Natural killer cell (primary cell): ENCODE measurements around the gene SH2D7. TPM values are rescaled to one million over a fixed set of nuclear protein-coding genes. Genes with fewer than 3 reads are reported as not detected.

Experiments used
- ATAC-seq, 3 donors: fragments of 150-1000 bp in 2 of 3; fragments of 200-7000 bp in 1 of 3; cut with Tn5 transposase; 1 replicate in 1 of 3; 2 replicates in 2 of 3; pipeline ENCODE4 v1.10.0; 2021; ENCODE audit warnings: mild to moderate bottlenecking in 2 of 3, moderate library complexity in 2 of 3
- DNase-seq, 2 donors: peaks; one replicate each; pipeline versions ENCODE4 v3.0.0 to v3.0.0-alpha.2; 2013 to 2021; ENCODE audit warnings: mixed read lengths in 1 of 2
- H3K27ac ChIP-seq: one replicate; pipeline ENCODE4 v1.5.1; 2013; ENCODE audit warnings: mild to moderate bottlenecking, low read length
- H3K27me3 ChIP-seq: one replicate; pipeline ENCODE4 v1.6.1; 2013; ENCODE audit warnings: low read length; ENCODE audit not compliant: control insufficient read depth, insufficient read depth
- H3K36me3 ChIP-seq: one replicate; pipeline ENCODE4 v1.6.1; 2013; ENCODE audit warnings: low read length; ENCODE audit not compliant: control insufficient read depth, insufficient read depth
- H3K4me1 ChIP-seq: one replicate; pipeline ENCODE4 v1.6.1; 2013; ENCODE audit warnings: low read length; ENCODE audit not compliant: control insufficient read depth, insufficient read depth
- H3K4me3 ChIP-seq: one replicate; pipeline ENCODE4 v1.5.1; 2013; ENCODE audit warnings: low read length
- H3K9me3 ChIP-seq: one replicate; pipeline ENCODE4 v1.6.1; 2013; ENCODE audit warnings: low read length; ENCODE audit not compliant: control insufficient read depth, insufficient read depth
- H3K27ac Mint-ChIP-seq, 2 donors: one replicate each; pipeline ENCODE4 v1.8.0; 2022; ENCODE audit warnings: mild to moderate bottlenecking in 2 of 2, mixed read lengths in 2 of 2, moderate library complexity in 1 of 2
- H3K27me3 Mint-ChIP-seq, 2 donors: one replicate each; pipeline ENCODE4 v1.8.0; 2022; ENCODE audit warnings: low read depth in 2 of 2, mixed read lengths in 2 of 2
- H3K36me3 Mint-ChIP-seq: one replicate; pipeline ENCODE4 v1.8.0; 2022; ENCODE audit warnings: mixed read lengths
- H3K4me1 Mint-ChIP-seq, 2 donors: one replicate each; pipeline ENCODE4 v1.8.0; 2022; ENCODE audit warnings: mixed read lengths in 2 of 2
- H3K4me3 Mint-ChIP-seq: one replicate; pipeline ENCODE4 v1.8.0; 2022; ENCODE audit warnings: mild to moderate bottlenecking, moderate library complexity, mixed read lengths
- H3K9me3 Mint-ChIP-seq, 2 donors: one replicate each; pipeline ENCODE4 v1.8.0; 2022; ENCODE audit warnings: mixed read lengths in 2 of 2
- WGBS: methylation state at CpG from one replicate; pipeline ENCODE4 v1.1.7; 2013; ENCODE audit warnings: missing lambda C conversion rate; ENCODE audit not compliant: insufficient coverage; 5-methylcytosine and 5-hydroxymethylcytosine counted together
- intact Hi-C: fragments of 100-400 bp; cut with micrococcal nuclease; formaldehyde crosslinking; loops from one replicate; pipeline ENCODE4 v1.14.2; 2022
- total RNA-seq, 4 donors: library from RNA; stranded (reverse); fragments of 120-200 nt in 1 of 4; gene quantifications; one replicate each; pipeline versions ENCODE4 v1.2.3 to v1.2.4, GENCODE V29; 2013 to 2022
- TF ChIP-seq, protein P1 (sequence below): fragments of 200-600 bp; IDR thresholded peaks from one replicate; pipeline ENCODE4 v1.8.0; 2022; ENCODE audit warnings: antibody characterized with exemption

SH2D7 gene
- total RNA-seq, 3 donors from 2014 or later (not counting 1 experiment from before 2014, with no cell fraction given): not detected

DNA sequence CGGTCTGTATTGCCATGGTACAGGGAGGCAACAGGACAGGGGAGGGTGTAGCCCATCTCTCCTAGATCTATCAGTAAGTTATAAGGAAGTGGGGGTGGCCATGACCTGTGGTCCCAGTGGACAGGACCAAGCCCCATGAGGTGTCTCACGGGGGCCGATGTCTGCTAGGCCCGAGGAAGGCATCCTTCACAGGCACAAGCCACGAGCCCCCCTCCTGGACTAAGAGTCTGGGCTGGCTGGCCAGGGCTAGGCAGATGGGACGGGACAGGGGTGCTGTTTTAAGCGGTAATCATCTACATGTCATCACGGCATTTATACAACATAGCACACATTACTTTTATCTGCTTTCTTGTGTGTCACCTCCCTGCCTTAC, 12.3 kb upstream of the SH2D7 start:
- DNase-seq: no peak
- no peaks in the 10 kb centered on the region for H3K9me3 Mint-ChIP-seq
- TF ChIP-seq, protein P1, sequence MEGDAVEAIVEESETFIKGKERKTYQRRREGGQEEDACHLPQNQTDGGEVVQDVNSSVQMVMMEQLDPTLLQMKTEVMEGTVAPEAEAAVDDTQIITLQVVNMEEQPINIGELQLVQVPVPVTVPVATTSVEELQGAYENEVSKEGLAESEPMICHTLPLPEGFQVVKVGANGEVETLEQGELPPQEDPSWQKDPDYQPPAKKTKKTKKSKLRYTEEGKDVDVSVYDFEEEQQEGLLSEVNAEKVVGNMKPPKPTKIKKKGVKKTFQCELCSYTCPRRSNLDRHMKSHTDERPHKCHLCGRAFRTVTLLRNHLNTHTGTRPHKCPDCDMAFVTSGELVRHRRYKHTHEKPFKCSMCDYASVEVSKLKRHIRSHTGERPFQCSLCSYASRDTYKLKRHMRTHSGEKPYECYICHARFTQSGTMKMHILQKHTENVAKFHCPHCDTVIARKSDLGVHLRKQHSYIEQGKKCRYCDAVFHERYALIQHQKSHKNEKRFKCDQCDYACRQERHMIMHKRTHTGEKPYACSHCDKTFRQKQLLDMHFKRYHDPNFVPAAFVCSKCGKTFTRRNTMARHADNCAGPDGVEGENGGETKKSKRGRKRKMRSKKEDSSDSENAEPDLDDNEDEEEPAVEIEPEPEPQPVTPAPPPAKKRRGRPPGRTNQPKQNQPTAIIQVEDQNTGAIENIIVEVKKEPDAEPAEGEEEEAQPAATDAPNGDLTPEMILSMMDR: no peak
- no peak for ATAC-seq
- 99% methylated on average over 8 of the region's 8 CpGs for WGBS
- H3K4me3 ChIP-seq: no peak overlapping the region
- H3K4me1 Mint-ChIP-seq: peaks cover 20 to 25% of the 10 kb centered on the region in 2 donors
- H3K27me3 Mint-ChIP-seq: no peaks in the 10 kb centered on the region
- H3K4me1 ChIP-seq: peaks cover 36% of the 10 kb centered on the region
- no peak overlapping the region for H3K27ac Mint-ChIP-seq
- H3K36me3 ChIP-seq: no peaks in the 10 kb centered on the region
- no peak overlapping the region for H3K27ac ChIP-seq
- no peak overlapping the region for H3K4me3 Mint-ChIP-seq
- no peaks in the 10 kb centered on the region for H3K36me3 Mint-ChIP-seq
- no peaks in the 10 kb centered on the region for H3K9me3 ChIP-seq
- intact Hi-C loops: no loop called here
- H3K27me3 ChIP-seq: no peaks in the 10 kb centered on the region

- WGBS: 66% methylated on average over 5 of the region's 5 CpGs
- peak in 1 of 3 donors; percentile 44 for ATAC-seq
These were observed 10.1 kb upstream of the SH2D7 start for GRCh38 chr15:78082106-78082742.

DNA sequence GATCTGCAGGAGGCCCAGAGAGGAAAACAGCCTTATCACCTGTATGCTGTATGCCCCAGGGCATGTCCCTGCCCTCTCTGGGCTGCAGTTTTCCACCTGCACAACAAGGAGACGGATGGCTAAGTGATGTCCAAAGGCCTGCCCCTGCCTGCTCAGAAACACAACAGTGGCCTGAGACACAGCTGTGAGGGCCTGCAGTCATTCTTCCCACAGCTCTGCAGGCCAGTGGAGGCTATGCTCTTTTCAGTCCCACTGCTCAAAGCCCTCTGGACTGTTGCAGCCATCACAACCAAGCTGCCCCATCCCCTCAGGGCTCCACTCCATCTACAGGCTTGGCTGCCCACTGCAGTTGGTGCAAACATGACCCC, 9.6 kb upstream of the SH2D7 start:
- TF ChIP-seq, protein P1: no peak
- Mint-ChIP-seq H3K27ac (no peak overlapping the region), H3K9me3 (no peaks in the 10 kb centered on the region), H3K4me1 (peaks cover 6% of the 10 kb centered on the region in 2 donors), H3K36me3 (no peaks in the 10 kb centered on the region), H3K4me3 (no peak overlapping the region), H3K27me3 (no peaks in the 10 kb centered on the region)
- WGBS: 81% methylated on average over 1 of the region's 1 CpG
- ATAC-seq (no peak), DNase-seq (no peak)
- Histone ChIP-seq H3K4me3 (no peak overlapping the region), H3K9me3 (no peaks in the 10 kb centered on the region), H3K27me3 (no peaks in the 10 kb centered on the region), H3K27ac (no peak overlapping the region), H3K4me1 (peaks cover 15% of the 10 kb centered on the region), H3K36me3 (no peaks in the 10 kb centered on the region)
- intact Hi-C loops: no loop called here

More at GRCh38 chr15:78082106-78082742, 10.1 kb upstream of the SH2D7 start:
- Histone ChIP-seq H3K9me3 (no peaks in the 10 kb centered on the region), H3K4me1 (peaks cover 16% of the 10 kb centered on the region), H3K4me3 (no peak overlapping the region), H3K36me3 (no peaks in the 10 kb centered on the region), H3K27me3 (no peaks in the 10 kb centered on the region), H3K27ac (no peak overlapping the region)
- H3K4me1 Mint-ChIP-seq: peaks cover 6 to 7% of the 10 kb centered on the region in 2 donors
- TF ChIP-seq, protein P1: no peak
- no peaks in the 10 kb centered on the region for H3K9me3 Mint-ChIP-seq
- intact Hi-C loops: no loop called here
- DNase-seq: no peak
- H3K4me3 Mint-ChIP-seq: no peak overlapping the region
- no peaks in the 10 kb centered on the region for H3K27me3 Mint-ChIP-seq
- no peaks in the 10 kb centered on the region for H3K36me3 Mint-ChIP-seq
- H3K27ac Mint-ChIP-seq: no peak overlapping the region

- no peaks in the 10 kb centered on the region for H3K9me3 ChIP-seq
- Mint-ChIP-seq H3K4me1 (peaks cover 1% of the 10 kb centered on the region in 2 donors), H3K9me3 (no peaks in the 10 kb centered on the region), H3K27me3 (no peaks in the 10 kb centered on the region), H3K4me3 (no peak overlapping the region), H3K27ac (no peak overlapping the region), H3K36me3 (no peaks in the 10 kb centered on the region)
- no peak for ATAC-seq
- no peak overlapping the region for H3K27ac ChIP-seq
- no peaks in the 10 kb centered on the region for H3K27me3 ChIP-seq
- TF ChIP-seq, protein P1: no peak
- DNase-seq: no peak
- no peak overlapping the region for H3K4me3 ChIP-seq
- intact Hi-C loops: no loop called here
- H3K36me3 ChIP-seq: no peaks in the 10 kb centered on the region
- WGBS: 92% methylated on average over 4 of the region's 4 CpGs
- H3K4me1 ChIP-seq: peaks cover 11% of the 10 kb centered on the region
These were observed 9.2 kb upstream of the SH2D7 start for GRCh38 chr15:78083186-78083585.
